ENCODE data around the gene PIGM. TPM values are rescaled to one million over a fixed set of nuclear protein-coding genes. Genes with fewer than 3 reads are reported as not detected.

Gene PIGM
- total RNA-seq, 4 donors from 2014 or later = 3.2 to 8.2 (median 4.9) TPM

DNA sequence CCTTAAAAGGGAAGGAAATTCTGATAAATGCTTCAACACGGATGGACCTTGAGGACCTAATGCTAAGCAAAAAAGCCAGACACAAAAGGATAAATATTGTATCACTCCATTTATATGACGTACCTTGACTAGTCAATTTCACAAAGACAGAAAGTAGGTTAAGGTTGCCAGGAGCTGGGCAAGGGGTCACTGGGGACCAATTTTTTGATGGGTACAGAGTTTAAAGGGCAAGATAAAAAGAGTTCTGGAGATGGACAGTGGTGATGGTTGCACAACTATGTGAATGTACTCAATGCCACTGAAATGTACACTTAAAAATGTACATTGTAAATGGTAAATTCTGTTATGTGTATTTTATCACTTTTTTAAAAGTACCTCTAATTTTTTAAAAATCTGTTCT, 45.7 kb downstream of the PIGM start:
- TF ChIP-seq POLR2AphosphoS5 (IDR thresholded peaks at IDR 0.05) (no peak), EP300 (IDR thresholded peaks at IDR 0.05; ENCODE audit: low read depth) (no peak), POLR2A (IDR thresholded peaks at IDR 0.05) (no peak)
- TF ChIP-seq, protein P1, sequence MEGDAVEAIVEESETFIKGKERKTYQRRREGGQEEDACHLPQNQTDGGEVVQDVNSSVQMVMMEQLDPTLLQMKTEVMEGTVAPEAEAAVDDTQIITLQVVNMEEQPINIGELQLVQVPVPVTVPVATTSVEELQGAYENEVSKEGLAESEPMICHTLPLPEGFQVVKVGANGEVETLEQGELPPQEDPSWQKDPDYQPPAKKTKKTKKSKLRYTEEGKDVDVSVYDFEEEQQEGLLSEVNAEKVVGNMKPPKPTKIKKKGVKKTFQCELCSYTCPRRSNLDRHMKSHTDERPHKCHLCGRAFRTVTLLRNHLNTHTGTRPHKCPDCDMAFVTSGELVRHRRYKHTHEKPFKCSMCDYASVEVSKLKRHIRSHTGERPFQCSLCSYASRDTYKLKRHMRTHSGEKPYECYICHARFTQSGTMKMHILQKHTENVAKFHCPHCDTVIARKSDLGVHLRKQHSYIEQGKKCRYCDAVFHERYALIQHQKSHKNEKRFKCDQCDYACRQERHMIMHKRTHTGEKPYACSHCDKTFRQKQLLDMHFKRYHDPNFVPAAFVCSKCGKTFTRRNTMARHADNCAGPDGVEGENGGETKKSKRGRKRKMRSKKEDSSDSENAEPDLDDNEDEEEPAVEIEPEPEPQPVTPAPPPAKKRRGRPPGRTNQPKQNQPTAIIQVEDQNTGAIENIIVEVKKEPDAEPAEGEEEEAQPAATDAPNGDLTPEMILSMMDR (IDR thresholded peaks at IDR 0.05) = no peak
- Histone ChIP-seq H3K27me3 (no peaks in the 10 kb centered on the region), H3K4me3 (no peak overlapping the region), H3K36me3 (no peaks in the 10 kb centered on the region), H3K9me3 (no peaks in the 10 kb centered on the region), H3K27ac (no peak overlapping the region), H3K4me1 (peaks cover 0 to 2% (median 0%) of the 10 kb centered on the region in 4 donors)
- intact Hi-C loops (cut with DNase I; ENCODE audit: low total_unique reads) (no loop called here), in situ Hi-C loops (cut with MboI; ENCODE audit: low pct_ligation_motif_present in 1 of 4, low pct_unique_long_range_greater_than_20kb in 1 of 4, low sequenced_read_pairs in 3 of 4) (no loop called here)
- no peak for DNase-seq
- WGBS, 2 donors (ENCODE audit: low coverage in 1 of 2) = 74 to 81% methylated on average over 2 of the region's 2 CpGs

GRCh38 chr1:159985473-159985872, 46.3 kb downstream of the PIGM start:
- Histone ChIP-seq H3K27me3 (no peaks in the 10 kb centered on the region), H3K9me3 (no peaks in the 10 kb centered on the region), H3K36me3 (no peaks in the 10 kb centered on the region), H3K4me1 (no peaks in the 10 kb centered on the region), H3K4me3 (no peak overlapping the region), H3K27ac (no peak overlapping the region)
- no peak for TF ChIP-seq EP300 (IDR thresholded peaks at IDR 0.05; ENCODE audit: low read depth)
- TF ChIP-seq, protein P1 (IDR thresholded peaks at IDR 0.05) = no peak
- TF ChIP-seq POLR2AphosphoS5 (IDR thresholded peaks at IDR 0.05) = no peak
- TF ChIP-seq POLR2A (IDR thresholded peaks at IDR 0.05) = no peak
- DNase-seq = no peak
- intact Hi-C loops (cut with DNase I; ENCODE audit: low total_unique reads) (no loop called here), in situ Hi-C loops (cut with MboI; ENCODE audit: low pct_ligation_motif_present in 1 of 4, low pct_unique_long_range_greater_than_20kb in 1 of 4, low sequenced_read_pairs in 3 of 4) (no loop called here)
- WGBS, 2 donors (ENCODE audit: low coverage in 1 of 2) = 92% methylated on average over 6 of the region's 6 CpGs; no CpG with 5 or more reads in 1 of the 2 donors

DNA sequence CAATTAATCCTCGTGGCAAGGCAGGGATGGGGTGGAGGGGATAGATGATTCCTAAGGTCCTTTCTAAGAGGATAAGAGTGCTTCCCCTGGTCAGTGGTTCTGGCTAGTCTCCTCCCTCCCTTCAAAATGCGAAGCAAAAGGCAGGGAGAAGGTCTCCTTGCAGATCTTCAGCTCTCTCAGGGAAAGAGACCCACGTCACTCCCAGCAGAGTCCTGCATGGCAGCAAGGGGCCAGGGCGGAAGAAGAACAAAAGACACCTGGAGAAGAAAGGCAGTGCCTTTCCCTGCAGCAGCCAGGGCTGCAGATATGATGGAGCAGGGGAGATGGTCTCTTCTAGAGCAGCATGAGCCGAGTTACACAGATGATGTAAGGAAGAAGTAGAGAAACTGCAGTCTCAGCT, 48.1 kb downstream of the PIGM start:
- no peak for TF ChIP-seq EP300 (IDR thresholded peaks at IDR 0.05; ENCODE audit: low read depth)
- TF ChIP-seq POLR2A (IDR thresholded peaks at IDR 0.05) = no peak
- TF ChIP-seq, protein P1 (IDR thresholded peaks at IDR 0.05) = no peak
- TF ChIP-seq POLR2AphosphoS5 (IDR thresholded peaks at IDR 0.05) = no peak
- intact Hi-C loops (cut with DNase I; ENCODE audit: low total_unique reads) (no loop called here), in situ Hi-C loops (cut with MboI; ENCODE audit: low pct_ligation_motif_present in 1 of 4, low pct_unique_long_range_greater_than_20kb in 1 of 4, low sequenced_read_pairs in 3 of 4) (no loop called here)
- Histone ChIP-seq H3K27ac (no peak overlapping the region), H3K36me3 (no peaks in the 10 kb centered on the region), H3K27me3 (no peaks in the 10 kb centered on the region), H3K4me1 (peaks cover 0 to 4% (median 0%) of the 10 kb centered on the region in 4 donors), H3K9me3 (no peaks in the 10 kb centered on the region), H3K4me3 (no peak overlapping the region)
- no peak for DNase-seq
- 74 to 81% methylated on average over 3 to 5 of the region's 5 CpGs for WGBS, 2 donors (ENCODE audit: low coverage in 1 of 2)

DNA sequence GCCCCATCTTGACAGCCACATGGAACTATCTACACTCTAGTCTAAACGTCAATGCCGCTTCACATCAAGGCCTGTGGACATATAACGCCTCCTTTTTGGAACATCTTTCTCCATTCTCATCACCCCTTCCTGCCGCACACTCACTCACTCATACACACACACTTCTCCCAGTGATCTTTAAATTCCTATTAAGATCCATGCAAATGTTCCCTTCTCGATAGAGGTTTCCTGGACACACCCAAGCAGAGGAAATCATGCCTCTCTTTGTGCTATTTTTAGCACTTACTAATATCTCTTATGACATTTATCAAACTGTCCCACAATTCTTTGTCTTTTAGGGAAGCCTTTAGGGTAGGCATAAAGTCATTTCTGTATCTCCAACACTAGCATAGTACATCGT, 49.5 kb downstream of the PIGM start:
- Histone ChIP-seq H3K9me3 (no peaks in the 10 kb centered on the region), H3K27ac (no peak overlapping the region), H3K4me3 (no peak overlapping the region), H3K4me1 (peaks cover 0 to 4% (median 0%) of the 10 kb centered on the region in 4 donors), H3K36me3 (no peaks in the 10 kb centered on the region), H3K27me3 (no peaks in the 10 kb centered on the region)
- intact Hi-C loops (cut with DNase I; ENCODE audit: low total_unique reads) (no loop called here), in situ Hi-C loops (cut with MboI; ENCODE audit: low pct_ligation_motif_present in 1 of 4, low pct_unique_long_range_greater_than_20kb in 1 of 4, low sequenced_read_pairs in 3 of 4) (no loop called here)
- TF ChIP-seq POLR2A (IDR thresholded peaks at IDR 0.05) (no peak), POLR2AphosphoS5 (IDR thresholded peaks at IDR 0.05) (no peak), EP300 (IDR thresholded peaks at IDR 0.05; ENCODE audit: low read depth) (no peak)
- TF ChIP-seq, protein P1 (IDR thresholded peaks at IDR 0.05) = no peak
- 81 to 84% methylated on average over 5 of the region's 6 CpGs for WGBS, 2 donors (ENCODE audit: low coverage in 1 of 2)
- no peak for DNase-seq

Data from transverse colon (tissue), 4 donors.